GM23338 (cell line): ENCODE data around the gene NUDT9. TPM values are rescaled to one million over a fixed set of nuclear protein-coding genes. Genes with fewer than 3 reads are reported as not detected.
"Not testable (repeated sequence)": the region's sequence is repeated elsewhere in the genome, so short reads cannot be mapped to it uniquely, and the experiment has no call there.

Source experiments
- ATAC-seq: fragments of 200-7000 bp; cut with Tn5 transposase; 3 replicates; pipeline ENCODE4 v1.9.1; 2020
- DNase-seq: peaks from one replicate; pipeline ENCODE4 v3.0.0-alpha.2; 2015; ENCODE audit warnings: low spot score
- H2AFZ ChIP-seq: fragments of 200-600 bp; sonication (generic); 2 replicates; pipeline ENCODE4 v1.8.0; 2016; ENCODE audit warnings: antibody characterized with exemption, mild to moderate bottlenecking, moderate library complexity
- H3F3A ChIP-seq: fragments of 200-600 bp; sonication (generic); replicated peaks from 2 replicates; pipeline ENCODE4 v1.8.0; 2017; ENCODE audit warnings: antibody characterized with exemption, mixed run types, low read depth
- H3K27ac ChIP-seq: fragments of 200-600 bp; sonication (generic); 2 replicates; pipeline ENCODE4 v1.6.1; 2016; ENCODE audit warnings: low read depth
- H3K27me3 ChIP-seq: fragments of 200-600 bp; sonication (generic); 2 replicates; pipeline ENCODE4 v1.8.0; 2016; ENCODE audit warnings: mild to moderate bottlenecking, mixed run types, moderate library complexity; ENCODE audit not compliant: insufficient read depth
- H3K36me3 ChIP-seq: fragments of 200-600 bp; sonication (generic); 2 replicates; pipeline ENCODE4 v1.8.0; 2016; ENCODE audit warnings: mild to moderate bottlenecking; ENCODE audit not compliant: insufficient read depth
- H3K4me1 ChIP-seq: fragments of 200-600 bp; sonication (generic); 2 replicates; pipeline ENCODE4 v1.8.0; 2016; ENCODE audit warnings: mild to moderate bottlenecking, moderate library complexity; ENCODE audit not compliant: insufficient read depth
- H3K4me2 ChIP-seq: fragments of 200-600 bp; sonication (generic); 2 replicates; pipeline ENCODE4 v1.7.1; 2017; ENCODE audit warnings: mixed run types
- H3K4me3 ChIP-seq: fragments of 200-600 bp; sonication (generic); 2 replicates; pipeline ENCODE4 v1.6.1; 2016; ENCODE audit warnings: mixed run types
- H3K79me2 ChIP-seq: fragments of 200-600 bp; sonication (generic); replicated peaks from 2 replicates; pipeline ENCODE4 v1.8.0; 2017; ENCODE audit warnings: mild to moderate bottlenecking; ENCODE audit not compliant: insufficient read depth
- H3K9me2 ChIP-seq: fragments of 200-600 bp; sonication (generic); 2 replicates; pipeline ENCODE4 v1.8.0; 2017; ENCODE audit not compliant: insufficient read depth
- H4K20me1 ChIP-seq: fragments of 200-600 bp; sonication (generic); replicated peaks from 2 replicates; pipeline ENCODE4 v1.8.0; 2017; ENCODE audit warnings: mild to moderate bottlenecking; ENCODE audit not compliant: insufficient read depth
- H3K27ac Mint-ChIP-seq: 2 replicates; pipeline ENCODE4 v1.8.0; 2020; ENCODE audit warnings: inconsistent platforms, mild to moderate bottlenecking, moderate library complexity, mixed read lengths
- H3K27me3 Mint-ChIP-seq: 3 replicates; pipeline ENCODE4 v1.8.0; 2022; ENCODE audit warnings: low read depth, mild to moderate bottlenecking, moderate library complexity, mixed read lengths, inconsistent platforms; ENCODE audit not compliant: insufficient read depth, poor library complexity
- H3K36me3 Mint-ChIP-seq: 3 replicates; pipeline ENCODE4 v1.8.0; 2021; ENCODE audit warnings: low read depth, mild to moderate bottlenecking, inconsistent platforms, moderate library complexity, mixed read lengths
- H3K4me1 Mint-ChIP-seq: 3 replicates; pipeline ENCODE4 v1.8.0; 2020; ENCODE audit warnings: mild to moderate bottlenecking, inconsistent platforms, mixed read lengths
- H3K4me3 Mint-ChIP-seq: 3 replicates; pipeline ENCODE4 v1.8.0; 2021; ENCODE audit warnings: moderate library complexity, mild to moderate bottlenecking, inconsistent platforms, mixed read lengths
- H3K9me3 Mint-ChIP-seq: 3 replicates; pipeline ENCODE4 v1.8.0; 2020; ENCODE audit warnings: moderate library complexity, mild to moderate bottlenecking, inconsistent platforms, mixed read lengths
- CREB1 ChIP-seq: fragments of 250-450 bp; sonication (Bioruptor Pico); IDR thresholded peaks from 2 replicates; pipeline ENCODE4 v1.5.0; 2020; ENCODE audit warnings: low read depth, mild to moderate bottlenecking, moderate library complexity
- ZNF331 ChIP-seq: fragments of 250-450 bp; sonication (Bioruptor Pico); IDR thresholded peaks from 2 replicates; pipeline ENCODE4 v1.5.0; 2020; ENCODE audit warnings: low read depth, mild to moderate bottlenecking, moderate library complexity
- polyA plus RNA-seq: library from polyadenylated mRNA; unstranded; fragments of >200 nt; fragmentation: Nextera tagmentation; extraction: Ambion mirVana; gene quantifications from 2 replicates; pipeline ENCODE4 v1.2.1, GENCODE V29; 2016
- total RNA-seq: library from RNA; depleted of rRNA; stranded (reverse); fragments of >200 nt; shearing (Covaris generic); gene quantifications from 2 replicates; pipeline ENCODE4 v1.2.3, GENCODE V29; 2014
- TF ChIP-seq, protein P1 (sequence below): IDR thresholded peaks from 2 replicates; pipeline ENCODE4 v1.6.1; 2016; ENCODE audit warnings: antibody characterized with exemption
- TF ChIP-seq, protein P2 (sequence below): fragments of 250-450 bp; sonication (Bioruptor Pico); IDR thresholded peaks from 2 replicates; pipeline ENCODE4 v1.5.0; 2020; ENCODE audit warnings: mild to moderate bottlenecking, moderate library complexity

NUDT9 gene
- total and polyA plus RNA-seq, 2 experiments from 2014 or later, result 22.9 to 43.4 TPM

DNA sequence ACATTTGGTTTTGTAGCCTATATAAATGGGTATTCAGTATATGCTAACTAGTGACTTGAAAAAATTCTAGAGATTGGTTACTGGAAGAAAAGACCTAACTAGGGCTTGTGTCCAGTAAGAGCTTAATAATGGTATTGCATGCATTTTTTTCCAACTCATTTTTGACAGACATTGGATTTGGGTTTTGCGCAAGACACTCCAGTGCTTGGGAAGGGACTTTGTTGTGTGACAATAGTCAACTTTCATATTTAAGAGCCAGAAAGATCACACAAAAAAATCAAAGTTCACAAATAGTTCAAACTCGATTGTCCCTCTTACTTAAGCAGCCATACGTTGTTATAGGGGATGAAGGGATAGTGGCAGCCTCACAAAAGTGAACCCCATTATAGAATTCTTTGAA lies 30.2 kb upstream of the NUDT9 start (continued):
- TF ChIP-seq CREB1, result no peak
- TF ChIP-seq, protein P1, sequence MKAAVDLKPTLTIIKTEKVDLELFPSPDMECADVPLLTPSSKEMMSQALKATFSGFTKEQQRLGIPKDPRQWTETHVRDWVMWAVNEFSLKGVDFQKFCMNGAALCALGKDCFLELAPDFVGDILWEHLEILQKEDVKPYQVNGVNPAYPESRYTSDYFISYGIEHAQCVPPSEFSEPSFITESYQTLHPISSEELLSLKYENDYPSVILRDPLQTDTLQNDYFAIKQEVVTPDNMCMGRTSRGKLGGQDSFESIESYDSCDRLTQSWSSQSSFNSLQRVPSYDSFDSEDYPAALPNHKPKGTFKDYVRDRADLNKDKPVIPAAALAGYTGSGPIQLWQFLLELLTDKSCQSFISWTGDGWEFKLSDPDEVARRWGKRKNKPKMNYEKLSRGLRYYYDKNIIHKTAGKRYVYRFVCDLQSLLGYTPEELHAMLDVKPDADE, result no peak
- TF ChIP-seq ZNF331 (CRISPR knock-in tag), result no peak
- TF ChIP-seq, protein P2, sequence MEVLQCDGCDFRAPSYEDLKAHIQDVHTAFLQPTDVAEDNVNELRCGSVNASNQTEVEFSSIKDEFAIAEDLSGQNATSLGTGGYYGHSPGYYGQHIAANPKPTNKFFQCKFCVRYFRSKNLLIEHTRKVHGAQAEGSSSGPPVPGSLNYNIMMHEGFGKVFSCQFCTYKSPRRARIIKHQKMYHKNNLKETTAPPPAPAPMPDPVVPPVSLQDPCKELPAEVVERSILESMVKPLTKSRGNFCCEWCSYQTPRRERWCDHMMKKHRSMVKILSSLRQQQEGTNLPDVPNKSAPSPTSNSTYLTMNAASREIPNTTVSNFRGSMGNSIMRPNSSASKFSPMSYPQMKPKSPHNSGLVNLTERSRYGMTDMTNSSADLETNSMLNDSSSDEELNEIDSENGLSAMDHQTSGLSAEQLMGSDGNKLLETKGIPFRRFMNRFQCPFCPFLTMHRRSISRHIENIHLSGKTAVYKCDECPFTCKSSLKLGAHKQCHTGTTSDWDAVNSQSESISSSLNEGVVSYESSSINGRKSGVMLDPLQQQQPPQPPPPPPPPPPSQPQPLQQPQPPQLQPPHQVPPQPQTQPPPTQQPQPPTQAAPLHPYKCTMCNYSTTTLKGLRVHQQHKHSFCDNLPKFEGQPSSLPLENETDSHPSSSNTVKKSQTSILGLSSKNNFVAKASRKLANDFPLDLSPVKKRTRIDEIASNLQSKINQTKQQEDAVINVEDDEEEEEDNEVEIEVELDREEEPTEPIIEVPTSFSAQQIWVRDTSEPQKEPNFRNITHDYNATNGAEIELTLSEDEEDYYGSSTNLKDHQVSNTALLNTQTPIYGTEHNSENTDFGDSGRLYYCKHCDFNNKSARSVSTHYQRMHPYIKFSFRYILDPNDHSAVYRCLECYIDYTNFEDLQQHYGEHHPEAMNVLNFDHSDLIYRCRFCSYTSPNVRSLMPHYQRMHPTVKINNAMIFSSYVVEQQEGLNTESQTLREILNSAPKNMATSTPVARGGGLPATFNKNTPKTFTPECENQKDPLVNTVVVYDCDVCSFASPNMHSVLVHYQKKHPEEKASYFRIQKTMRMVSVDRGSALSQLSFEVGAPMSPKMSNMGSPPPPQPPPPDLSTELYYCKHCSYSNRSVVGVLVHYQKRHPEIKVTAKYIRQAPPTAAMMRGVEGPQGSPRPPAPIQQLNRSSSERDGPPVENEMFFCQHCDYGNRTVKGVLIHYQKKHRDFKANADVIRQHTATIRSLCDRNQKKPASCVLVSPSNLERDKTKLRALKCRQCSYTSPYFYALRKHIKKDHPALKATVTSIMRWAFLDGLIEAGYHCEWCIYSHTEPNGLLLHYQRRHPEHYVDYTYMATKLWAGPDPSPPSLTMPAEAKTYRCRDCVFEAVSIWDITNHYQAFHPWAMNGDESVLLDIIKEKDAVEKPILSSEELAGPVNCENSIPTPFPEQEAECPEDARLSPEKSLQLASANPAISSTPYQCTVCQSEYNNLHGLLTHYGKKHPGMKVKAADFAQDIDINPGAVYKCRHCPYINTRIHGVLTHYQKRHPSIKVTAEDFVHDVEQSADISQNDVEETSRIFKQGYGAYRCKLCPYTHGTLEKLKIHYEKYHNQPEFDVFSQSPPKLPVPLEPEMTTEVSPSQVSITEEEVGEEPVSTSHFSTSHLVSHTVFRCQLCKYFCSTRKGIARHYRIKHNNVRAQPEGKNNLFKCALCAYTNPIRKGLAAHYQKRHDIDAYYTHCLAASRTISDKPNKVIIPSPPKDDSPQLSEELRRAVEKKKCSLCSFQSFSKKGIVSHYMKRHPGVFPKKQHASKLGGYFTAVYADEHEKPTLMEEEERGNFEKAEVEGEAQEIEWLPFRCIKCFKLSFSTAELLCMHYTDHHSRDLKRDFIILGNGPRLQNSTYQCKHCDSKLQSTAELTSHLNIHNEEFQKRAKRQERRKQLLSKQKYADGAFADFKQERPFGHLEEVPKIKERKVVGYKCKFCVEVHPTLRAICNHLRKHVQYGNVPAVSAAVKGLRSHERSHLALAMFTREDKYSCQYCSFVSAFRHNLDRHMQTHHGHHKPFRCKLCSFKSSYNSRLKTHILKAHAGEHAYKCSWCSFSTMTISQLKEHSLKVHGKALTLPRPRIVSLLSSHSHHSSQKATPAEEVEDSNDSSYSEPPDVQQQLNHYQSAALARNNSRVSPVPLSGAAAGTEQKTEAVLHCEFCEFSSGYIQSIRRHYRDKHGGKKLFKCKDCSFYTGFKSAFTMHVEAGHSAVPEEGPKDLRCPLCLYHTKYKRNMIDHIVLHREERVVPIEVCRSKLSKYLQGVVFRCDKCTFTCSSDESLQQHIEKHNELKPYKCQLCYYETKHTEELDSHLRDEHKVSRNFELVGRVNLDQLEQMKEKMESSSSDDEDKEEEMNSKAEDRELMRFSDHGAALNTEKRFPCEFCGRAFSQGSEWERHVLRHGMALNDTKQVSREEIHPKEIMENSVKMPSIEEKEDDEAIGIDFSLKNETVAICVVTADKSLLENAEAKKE (CRISPR knock-in tag), result no peak

DNA sequence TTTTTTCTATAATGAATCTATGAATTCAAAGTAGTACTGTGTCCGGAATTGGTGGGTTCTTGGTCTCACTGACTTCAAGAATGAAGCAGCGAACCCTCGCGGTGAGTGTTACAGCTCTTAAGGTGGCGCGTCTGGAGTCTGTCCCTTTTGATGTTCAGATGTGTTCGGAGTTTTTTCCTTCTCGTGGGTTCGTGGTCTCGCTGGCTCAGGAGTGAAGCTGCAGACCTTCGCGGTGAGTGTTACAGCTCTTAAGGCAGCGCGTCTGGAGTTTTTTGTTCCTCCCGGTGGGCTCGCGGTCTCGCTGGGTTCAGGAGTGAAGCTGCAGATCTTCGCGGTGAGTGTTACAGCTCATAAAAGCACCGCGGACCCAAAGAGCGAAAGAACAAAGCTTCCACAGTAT lies 27.3 kb upstream of the NUDT9 start:
- H3K4me3 ChIP-seq, H3K4me3 Mint-ChIP-seq, H2AFZ ChIP-seq, H3K36me3 Mint-ChIP-seq, H3K4me1 ChIP-seq, ATAC-seq, H3K4me1 Mint-ChIP-seq, H3K9me2 ChIP-seq, H3K27ac ChIP-seq, H3K36me3 ChIP-seq, H3K9me3 Mint-ChIP-seq, DNase-seq, H4K20me1 ChIP-seq, H3F3A ChIP-seq, H3K27me3 ChIP-seq, H3K27me3 Mint-ChIP-seq, H3K79me2 ChIP-seq, H3K4me2 ChIP-seq, H3K27ac Mint-ChIP-seq: not testable (repeated sequence)

DNA sequence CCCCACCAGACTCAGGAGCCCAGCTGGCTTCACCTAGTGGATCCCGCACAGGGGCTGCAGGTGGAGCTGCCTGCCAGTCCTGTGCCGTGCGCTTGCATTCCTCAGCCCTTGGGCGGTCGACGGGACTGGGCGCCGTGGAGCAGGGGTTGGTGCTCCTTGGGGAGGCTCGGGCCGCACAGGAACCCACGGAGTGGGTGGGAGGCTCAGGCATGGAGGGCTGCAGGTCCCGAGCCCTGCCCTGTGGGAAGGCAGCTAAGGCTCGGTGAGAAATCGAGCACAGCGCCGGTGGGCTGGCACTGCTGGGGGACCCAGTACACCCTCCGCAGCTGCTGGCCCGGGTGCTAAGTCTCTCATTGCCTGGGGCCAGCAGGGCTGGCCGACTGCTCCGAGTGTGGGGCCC lies 26.5 kb upstream of the NUDT9 start:
- H3K9me2 ChIP-seq, H3K36me3 ChIP-seq, H3K79me2 ChIP-seq, H3K27me3 Mint-ChIP-seq, H3K27ac Mint-ChIP-seq, H3K4me1 Mint-ChIP-seq, H3K4me3 ChIP-seq, H3K27ac ChIP-seq, ATAC-seq, H3K4me3 Mint-ChIP-seq, H3K9me3 Mint-ChIP-seq, H3K4me1 ChIP-seq, H3K27me3 ChIP-seq, H4K20me1 ChIP-seq, H3F3A ChIP-seq, H2AFZ ChIP-seq, H3K4me2 ChIP-seq, DNase-seq, H3K36me3 Mint-ChIP-seq: not testable (repeated sequence)
